Tibial nerve (tissue), 4 donors: ENCODE measurements around the gene ZFTA. TPM values are rescaled to one million over a fixed set of nuclear protein-coding genes. Genes with fewer than 3 reads are reported as not detected.

Experiments
- DNase-seq, 2 donors: peaks; one replicate each; pipeline ENCODE4 v3.0.0-alpha.2; 2019; ENCODE audit warnings: low spot score in 2 of 2
- H3K27ac ChIP-seq, 4 donors: fragments of 200-600 bp; sonication (generic) in 3 of 4; one replicate each; pipeline ENCODE4 v1.5.1; 2017 to 2019; ENCODE audit warnings: mild to moderate bottlenecking in 1 of 4
- H3K27me3 ChIP-seq, 2 donors: fragments of 200-600 bp; sonication (generic) in 1 of 2; one replicate each; pipeline versions ENCODE4 v1.5.1 to v1.6.0; 2017 to 2019
- H3K36me3 ChIP-seq, 3 donors: fragments of 200-600 bp; sonication (generic); one replicate each; pipeline ENCODE4 v1.5.1; 2018 to 2019
- H3K4me1 ChIP-seq, 4 donors: fragments of 200-600 bp; sonication (generic) in 3 of 4; one replicate each; pipeline ENCODE4 v1.5.1; 2017 to 2019
- H3K4me3 ChIP-seq, 4 donors: fragments of 200-600 bp; sonication (generic) in 3 of 4; one replicate each; pipeline ENCODE4 v1.5.1; 2017 to 2019; ENCODE audit warnings: mild to moderate bottlenecking in 1 of 4, moderate library complexity in 1 of 4
- H3K9me3 ChIP-seq, 4 donors: fragments of 200-600 bp; sonication (generic) in 3 of 4; one replicate each; pipeline ENCODE4 v1.5.1; 2017 to 2019
- EP300 ChIP-seq, 2 donors: sonication (generic); formaldehyde crosslinking; IDR thresholded peaks; one replicate each; pipeline ENCODE4 v1.6.1; 2017; ENCODE audit warnings: antibody characterized with exemption in 2 of 2, mild to moderate bottlenecking in 1 of 2
- POLR2A ChIP-seq, 2 donors: fragments of 450-650 bp; IDR thresholded peaks; one replicate each; pipeline ENCODE4 v1.6.1; 2017; ENCODE audit warnings: antibody characterized with exemption in 2 of 2, mild to moderate bottlenecking in 2 of 2, moderate library complexity in 2 of 2
- WGBS, 2 donors: methylation state at CpG; one replicate each; pipeline ENCODE4 v1.1.5; 2018; 5-methylcytosine and 5-hydroxymethylcytosine counted together
- total RNA-seq, 4 donors: library from RNA; depleted of rRNA; stranded (reverse); fragments of >200 nt; gene quantifications; one replicate each; pipeline ENCODE4 v1.1.0, GENCODE V29; 2016
- TF ChIP-seq, protein P1 (sequence below), 5 experiments: fragments of 200-600 bp in 3 of 5; fragments of 450-650 bp in 2 of 5; sonication (generic) in 3 of 5; IDR thresholded peaks; one replicate each; pipeline ENCODE4 v1.5.1; 2016 to 2019; ENCODE audit warnings: antibody characterized with exemption in 5 of 5, mild to moderate bottlenecking in 3 of 5, moderate library complexity in 2 of 5

ZFTA gene
- total RNA-seq, result 10 to 100 TPM; 19.4 to 25.1 (median 23.8) TPM

DNA sequence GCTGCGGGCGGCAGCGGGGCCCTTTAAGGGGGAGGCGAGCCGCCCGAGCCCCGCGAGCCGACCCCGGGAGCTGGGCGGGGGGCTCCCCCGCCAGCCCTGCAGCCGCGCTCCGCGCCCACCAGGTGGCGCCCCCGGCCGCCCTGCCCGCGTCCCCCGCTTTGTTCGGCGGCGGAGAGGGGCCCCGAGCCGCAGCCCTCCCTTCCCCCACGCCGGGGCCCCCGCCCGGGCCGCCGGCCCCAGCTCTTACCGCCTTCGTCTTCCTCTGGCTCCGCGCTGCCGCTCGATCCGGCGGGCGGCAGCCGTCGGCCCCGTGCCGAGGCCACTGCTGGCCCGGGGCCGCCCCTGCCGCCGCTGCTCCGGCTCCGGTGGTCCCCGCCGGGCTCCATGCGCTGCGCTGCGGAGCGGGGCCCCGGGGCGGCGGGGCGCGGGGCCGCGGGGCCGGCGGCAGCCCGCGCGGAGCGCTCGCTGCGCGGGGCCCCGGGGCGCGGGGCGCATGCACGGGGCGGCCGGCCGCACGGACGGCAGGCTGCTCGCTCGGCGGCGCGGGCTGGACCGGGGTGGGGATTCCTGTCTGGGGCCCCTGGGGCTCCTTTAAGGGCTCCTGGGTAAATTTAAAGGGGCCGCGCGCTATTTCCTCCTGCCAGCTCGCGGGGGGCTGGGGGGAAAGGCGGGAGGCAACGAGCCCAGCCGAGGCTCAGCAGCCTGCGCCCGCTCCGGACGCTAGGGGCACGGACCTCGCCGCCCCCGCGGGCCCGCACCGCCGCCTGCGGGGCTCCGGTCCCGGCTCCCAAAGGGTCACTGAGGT, at the start of gene ZFTA:
ZFTA (minus strand) TSS at position 539 of the 805 bp plus-strand sequence; CDS start at position 386, 153 bp downstream.
- H3K4me3 ChIP-seq, result peak within 1 kb of the TSS; percentile 57 to 86 (median 77)
- DNase-seq, result peak in 1 of 2 donors; percentile 32
- peak within 1 kb of the TSS; percentile 65 to 95 (median 87) for H3K27ac ChIP-seq
- WGBS, 2 donors, result 1% methylated on average over 39 to 47 of the region's 113 CpGs
- no peaks in the 10 kb centered on the region for H3K27me3 ChIP-seq
- TF ChIP-seq, protein P1, sequence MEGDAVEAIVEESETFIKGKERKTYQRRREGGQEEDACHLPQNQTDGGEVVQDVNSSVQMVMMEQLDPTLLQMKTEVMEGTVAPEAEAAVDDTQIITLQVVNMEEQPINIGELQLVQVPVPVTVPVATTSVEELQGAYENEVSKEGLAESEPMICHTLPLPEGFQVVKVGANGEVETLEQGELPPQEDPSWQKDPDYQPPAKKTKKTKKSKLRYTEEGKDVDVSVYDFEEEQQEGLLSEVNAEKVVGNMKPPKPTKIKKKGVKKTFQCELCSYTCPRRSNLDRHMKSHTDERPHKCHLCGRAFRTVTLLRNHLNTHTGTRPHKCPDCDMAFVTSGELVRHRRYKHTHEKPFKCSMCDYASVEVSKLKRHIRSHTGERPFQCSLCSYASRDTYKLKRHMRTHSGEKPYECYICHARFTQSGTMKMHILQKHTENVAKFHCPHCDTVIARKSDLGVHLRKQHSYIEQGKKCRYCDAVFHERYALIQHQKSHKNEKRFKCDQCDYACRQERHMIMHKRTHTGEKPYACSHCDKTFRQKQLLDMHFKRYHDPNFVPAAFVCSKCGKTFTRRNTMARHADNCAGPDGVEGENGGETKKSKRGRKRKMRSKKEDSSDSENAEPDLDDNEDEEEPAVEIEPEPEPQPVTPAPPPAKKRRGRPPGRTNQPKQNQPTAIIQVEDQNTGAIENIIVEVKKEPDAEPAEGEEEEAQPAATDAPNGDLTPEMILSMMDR (IDR thresholded peaks at IDR 0.05), result peak; percentile 68 to 98 (median 96)
- TF ChIP-seq POLR2A (IDR thresholded peaks at IDR 0.05), result no peak
- no peaks in the 10 kb centered on the region for H3K36me3 ChIP-seq
- H3K4me1 ChIP-seq, result peaks cover 0 to 52% (median 28%) of the 10 kb centered on the region in 4 donors
- no peaks in the 10 kb centered on the region for H3K9me3 ChIP-seq

DNA sequence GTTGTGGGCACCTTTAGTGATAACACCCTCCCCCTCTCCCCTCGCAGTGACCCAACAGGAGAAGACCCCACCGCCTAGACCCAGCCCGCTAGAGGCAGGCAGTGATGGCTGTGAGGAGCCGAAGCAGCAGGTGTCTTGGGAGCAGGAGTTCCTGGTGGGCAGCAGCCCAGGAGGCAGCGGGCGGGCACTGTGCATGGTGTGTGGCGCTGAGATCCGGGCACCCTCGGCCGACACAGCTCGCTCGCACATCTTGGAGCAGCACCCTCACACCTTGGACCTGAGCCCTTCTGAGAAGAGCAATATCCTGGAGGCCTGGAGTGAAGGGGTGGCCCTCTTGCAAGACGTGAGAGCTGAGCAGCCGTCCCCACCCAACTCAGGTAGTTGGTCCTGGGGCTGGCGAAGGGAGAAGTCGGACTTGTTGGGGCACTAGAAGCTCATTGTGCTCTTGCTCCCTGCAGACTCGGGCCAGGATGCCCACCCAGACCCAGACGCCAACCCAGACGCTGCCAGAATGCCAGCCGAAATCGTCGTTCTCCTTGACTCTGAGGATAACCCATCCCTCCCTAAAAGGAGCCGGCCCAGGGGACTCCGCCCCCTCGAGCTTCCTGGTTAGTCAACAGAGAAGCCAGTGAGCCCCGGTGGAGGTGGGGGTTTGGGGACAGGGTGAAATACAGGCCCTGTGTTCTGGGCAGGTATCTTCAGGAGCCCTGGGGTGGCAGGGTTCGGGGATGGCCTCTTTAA, 49.4 kb upstream of the ZFTA start:
- 87 to 88% methylated on average over 23 to 27 of the region's 27 CpGs for WGBS, 2 donors
- peaks cover 0 to 15% (median 11%) of the 10 kb centered on the region in 4 donors for H3K4me1 ChIP-seq

GRCh38 chr11:63816732-63817131, 48.2 kb upstream of the ZFTA start:
- Histone ChIP-seq H3K27ac (no peak overlapping the region), H3K27me3 (no peaks in the 10 kb centered on the region), H3K4me3 (no peak overlapping the region), H3K4me1 (peaks cover 0 to 23% (median 11%) of the 10 kb centered on the region in 4 donors), H3K36me3 (peaks cover 2 to 46% (median 14%) of the 10 kb centered on the region in 3 donors), H3K9me3 (no peaks in the 10 kb centered on the region)
- TF ChIP-seq POLR2A (IDR thresholded peaks at IDR 0.05) (no peak), EP300 (IDR thresholded peaks at IDR 0.05) (no peak)
- TF ChIP-seq, protein P1 (IDR thresholded peaks at IDR 0.05), result no peak
- 92 to 93% methylated on average over 3 of the region's 3 CpGs for WGBS, 2 donors
- DNase-seq, result no peak

More for the DNA sequence above, 49.4 kb upstream of the ZFTA start:
- no peak overlapping the region for H3K27ac ChIP-seq
- no peaks in the 10 kb centered on the region for H3K27me3 ChIP-seq
- H3K9me3 ChIP-seq, result no peaks in the 10 kb centered on the region
- TF ChIP-seq POLR2A (IDR thresholded peaks at IDR 0.05) (no peak), EP300 (IDR thresholded peaks at IDR 0.05) (no peak)
- TF ChIP-seq, protein P1 (IDR thresholded peaks at IDR 0.05), result no peak
- H3K36me3 ChIP-seq, result peaks cover 6 to 58% (median 14%) of the 10 kb centered on the region in 3 donors
- no peak overlapping the region for H3K4me3 ChIP-seq
- no peak for DNase-seq

- TF ChIP-seq POLR2A (IDR thresholded peaks at IDR 0.05), result no peak
- TF ChIP-seq EP300 (IDR thresholded peaks at IDR 0.05), result no peak
- TF ChIP-seq, protein P1 (IDR thresholded peaks at IDR 0.05), result no peak
- no peak overlapping the region for H3K4me3 ChIP-seq
- peaks cover 0 to 23% (median 11%) of the 10 kb centered on the region in 4 donors for H3K4me1 ChIP-seq
- no peaks in the 10 kb centered on the region for H3K27me3 ChIP-seq
- H3K27ac ChIP-seq, result no peak overlapping the region
- H3K9me3 ChIP-seq, result no peaks in the 10 kb centered on the region
- H3K36me3 ChIP-seq, result peaks cover 2 to 41% (median 14%) of the 10 kb centered on the region in 3 donors
- no peak for DNase-seq
- WGBS, 2 donors, result 86 to 94% methylated on average over 6 of the region's 6 CpGs
Observed at GRCh38 chr11:63816166-63816565, 47.6 kb upstream of the ZFTA start.
